Mucosa of stomach (tissue), 1 donor: Measurements from ENCODE around the gene GRHL3.

Source experiments
- H3K27me3 ChIP-seq: one replicate; pipeline ENCODE4 v1.7.0; 2013; ENCODE audit warnings: mild to moderate bottlenecking, low read length; ENCODE audit not compliant: control insufficient read depth, insufficient read depth
- H3K36me3 ChIP-seq: one replicate; pipeline ENCODE4 v1.7.0; 2013; ENCODE audit warnings: low read length; ENCODE audit not compliant: control insufficient read depth, insufficient read depth
- H3K4me1 ChIP-seq: one replicate; pipeline ENCODE4 v1.7.0; 2013; ENCODE audit warnings: mild to moderate bottlenecking, low read length; ENCODE audit not compliant: control insufficient read depth, insufficient read depth
- H3K4me3 ChIP-seq: one replicate; pipeline ENCODE4 v1.7.0; 2013; ENCODE audit warnings: low read length
- H3K9ac ChIP-seq: one replicate; pipeline ENCODE4 v1.7.0; 2013; ENCODE audit warnings: mild to moderate bottlenecking, low read length, moderate library complexity
- H3K9me3 ChIP-seq: one replicate; pipeline ENCODE4 v1.7.0; 2013; ENCODE audit warnings: mild to moderate bottlenecking, low read length, moderate library complexity; ENCODE audit not compliant: control insufficient read depth
- donor health status: Pancreatic carcinoma.

Gene GRHL3

GRCh38 chr1:24403806-24404205 is 84.6 kb downstream of the GRHL3 start:
- H3K36me3 ChIP-seq: no peaks in the 10 kb centered on the region
- H3K9me3 ChIP-seq: no peaks in the 10 kb centered on the region
- peaks cover 8% of the 10 kb centered on the region for H3K4me1 ChIP-seq
- H3K4me3 ChIP-seq: no peak overlapping the region
- no peak overlapping the region for H3K9ac ChIP-seq
- no peaks in the 10 kb centered on the region for H3K27me3 ChIP-seq
